ENCODE data around the gene SLC37A2. TPM values are rescaled to one million over a fixed set of nuclear protein-coding genes. Genes with fewer than 3 reads are reported as not detected.

Gene SLC37A2
- total RNA-seq, 4 donors from 2014 or later: 3.4 to 8.6 (median 6.6) TPM

GRCh38 chr11:125139778-125140177 is 76.7 kb downstream of the SLC37A2 start:
- TF ChIP-seq POLR2A (IDR thresholded peaks at IDR 0.05): no peak
- no peak for TF ChIP-seq POLR2AphosphoS5 (IDR thresholded peaks at IDR 0.05)
- TF ChIP-seq EP300 (IDR thresholded peaks at IDR 0.05): no peak
- no peak for TF ChIP-seq CTCF (IDR thresholded peaks at IDR 0.05)
- no peaks in the 10 kb centered on the region for H3K36me3 ChIP-seq
- H3K27me3 ChIP-seq: peaks cover 46% of the 10 kb centered on the region
- H3K9me3 ChIP-seq: no peaks in the 10 kb centered on the region
- peaks cover 0 to 5% (median 2%) of the 10 kb centered on the region in 3 donors for H3K4me1 ChIP-seq
- no peak overlapping the region for H3K4me3 ChIP-seq
- ATAC-seq: no peak
- WGBS, 2 donors (ENCODE audit: low coverage in 1 of 2): 61 to 65% methylated on average over 3 of the region's 3 CpGs
- no peak overlapping the region for H3K27ac ChIP-seq

Other genes starting within 250 kb of the SLC37A2 start
- gene ROBO3, start 197.9 kb upstream of the SLC37A2 start, total RNA-seq: 10 to 100 TPM in 1 of 4 donors, 1 to 10 TPM in 3; 3.6 to 10.8 (median 9.2) TPM
- 10 to 100 TPM; 13.9 to 33.6 (median 23.4) TPM for gene ROBO4, start 165.4 kb upstream of the SLC37A2 start, total RNA-seq
- under 1 TPM in 1 of 4 donors, not detected in 3; 0.67 TPM for gene HEPN1, start 144.1 kb upstream of the SLC37A2 start, total RNA-seq
- 1 to 10 TPM in 1 of 4 donors, under 1 TPM in 2, not detected in 1; 0.31 to 2.1 (median 0.81) TPM for gene HEPACAM, start 127.3 kb upstream of the SLC37A2 start, total RNA-seq
- 1 to 10 TPM in 3 of 4 donors, under 1 TPM in 1; 0.69 to 1.7 (median 1.3) TPM for gene CCDC15, start 109.1 kb upstream of the SLC37A2 start, total RNA-seq
- gene TMEM218, start 48.3 kb downstream of the SLC37A2 start, total RNA-seq: 10 to 100 TPM; 14.7 to 20.0 (median 17.3) TPM
- 1 to 10 TPM; 1.2 to 5.7 (median 2.2) TPM for gene PKNOX2, start 101.4 kb downstream of the SLC37A2 start, total RNA-seq

All from gastroesophageal sphincter (tissue), 4 donors.